H1 (cell line): Measurements from ENCODE around the gene PTEN. TPM values are rescaled to one million over a fixed set of nuclear protein-coding genes. Genes with fewer than 3 reads are reported as not detected.

Source experiments
- CTCF ChIA-PET: fragments of 300-600 bp; sonication (Branson Sonifier 250); formaldehyde crosslinking; loops from one replicate; lab custom pipeline; 2021; ENCODE audit not compliant: partially characterized antibody; lab: Charles Lee
- POLR2A ChIA-PET: fragments of 300-600 bp; sonication (Branson Sonifier 250); formaldehyde crosslinking; loops from one replicate; lab custom pipeline; 2021; ENCODE audit warnings: inconsistent platforms; ENCODE audit not compliant: partially characterized antibody; lab: Charles Lee
- DNase-seq, 2 experiments: peaks; one replicate each; pipeline versions ENCODE4 v3.0.0 to v3.0.0-alpha.2; 2010 to 2022; ENCODE audit warnings: low spot score in 2 of 2, low read depth in 1 of 2, mixed read lengths in 1 of 2
- FAIRE-seq: peaks from 2 replicates; lab custom pipeline; 2011; peaks lifted over from hg19 to GRCh38; lab: Jason Lieb, UNC
- H2AFZ ChIP-seq: 2 replicates; pipeline ENCODE4 v1.8.1; 2012; ENCODE audit warnings: low read length, inconsistent platforms
- H2AK5ac ChIP-seq: 2 replicates; pipeline ENCODE4 v1.6.1; 2013; ENCODE audit warnings: low read depth, low read length
- H2BK120ac ChIP-seq: replicated peaks from 2 replicates; pipeline ENCODE3; 2013; ENCODE audit warnings: low read depth, low read length, inconsistent platforms
- H2BK12ac ChIP-seq: 2 replicates; pipeline ENCODE4 v1.6.1; 2013; ENCODE audit warnings: low read depth, low read length
- H2BK15ac ChIP-seq: 2 replicates; pipeline ENCODE4 v1.6.1; 2013; ENCODE audit warnings: low read length
- H2BK20ac ChIP-seq: 2 replicates; pipeline ENCODE4 v1.6.1; 2013; ENCODE audit warnings: low read length
- H2BK5ac ChIP-seq: 2 replicates; pipeline ENCODE4 v1.6.1; 2013; ENCODE audit warnings: low read depth, low read length
- H3K14ac ChIP-seq: 2 replicates; pipeline ENCODE4 v1.6.1; 2013; ENCODE audit warnings: inconsistent platforms; ENCODE audit not compliant: insufficient read length
- H3K18ac ChIP-seq: 2 replicates; pipeline ENCODE4 v1.6.1; 2013; ENCODE audit warnings: low read length; ENCODE audit errors: extremely low read depth
- H3K23ac ChIP-seq: 2 replicates; pipeline ENCODE4 v1.6.1; 2013; ENCODE audit warnings: inconsistent platforms; ENCODE audit not compliant: insufficient read length
- H3K23me2 ChIP-seq: 2 replicates; pipeline ENCODE4 v1.6.1; 2013; ENCODE audit warnings: low read depth, low read length
- H3K27ac ChIP-seq: 2 replicates; pipeline ENCODE4 v1.6.1; 2011; ENCODE audit warnings: low read depth, low read length, inconsistent platforms
- H3K27me3 ChIP-seq, 4 experiments: replicated peaks in 1 of 4; 1 replicate in 1 of 4; 2 replicates in 3 of 4; pipeline versions ENCODE4 v1.6.1 to v1.8.1; 2011 to 2013; ENCODE audit warnings: low read length in 3 of 4, mild to moderate bottlenecking in 3 of 4, inconsistent platforms in 2 of 4, mixed read lengths in 2 of 4, moderate library complexity in 1 of 4; ENCODE audit not compliant: control insufficient read depth in 3 of 4, insufficient read depth in 3 of 4; ENCODE audit errors: extremely low read depth in 1 of 4
- H3K36me3 ChIP-seq, 4 experiments: 2 replicates each; pipeline versions ENCODE4 v1.6.1 to v1.8.1; 2011 to 2013; ENCODE audit warnings: mild to moderate bottlenecking in 4 of 4, low read length in 3 of 4, moderate library complexity in 2 of 4, control low read depth in 1 of 4, inconsistent platforms in 1 of 4; ENCODE audit not compliant: insufficient read depth in 4 of 4, control insufficient read depth in 2 of 4
- H3K4ac ChIP-seq: replicated peaks from 2 replicates; pipeline ENCODE3; 2013; ENCODE audit warnings: low read length, low read depth, mixed read lengths, inconsistent platforms; ENCODE audit not compliant: insufficient read length
- H3K4me1 ChIP-seq, 4 experiments: replicated peaks in 1 of 4; 1 replicate in 1 of 4; 2 replicates in 3 of 4; pipeline versions ENCODE4 v1.6.1 to v1.8.1; 2011 to 2013; ENCODE audit warnings: low read length in 3 of 4, inconsistent platforms in 2 of 4, mixed read lengths in 1 of 4; ENCODE audit not compliant: insufficient read depth in 4 of 4, control insufficient read depth in 3 of 4
- H3K4me2 ChIP-seq, 2 experiments: 2 replicates each; pipeline versions ENCODE4 v1.6.1 to v1.8.1; 2011 to 2013; ENCODE audit warnings: low read depth in 2 of 2, low read length in 2 of 2, control low read depth in 1 of 2, inconsistent platforms in 1 of 2, mild to moderate bottlenecking in 1 of 2; ENCODE audit not compliant: insufficient read depth in 1 of 2
- H3K4me3 ChIP-seq, 4 experiments: fragments of 200-600, 300-600 bp in 1 of 4; sonication (generic), shearing (Covaris generic), sonication (Bioruptor Twin) in 1 of 4; 2 replicates each; pipeline versions ENCODE4 v1.5.1 to v1.8.1; 2011 to 2016; ENCODE audit warnings: low read length in 4 of 4, low read depth in 3 of 4, control low read depth in 2 of 4, inconsistent platforms in 2 of 4, mild to moderate bottlenecking in 2 of 4, mixed read lengths in 1 of 4, moderate library complexity in 1 of 4; ENCODE audit not compliant: insufficient read depth in 2 of 4; ENCODE audit errors: extremely low read depth in 1 of 4
- H3K56ac ChIP-seq: replicated peaks from 2 replicates; pipeline ENCODE3; 2013; ENCODE audit warnings: low read depth, mild to moderate bottlenecking, mixed read lengths, low read length, inconsistent platforms; ENCODE audit not compliant: insufficient read length
- H3K79me1 ChIP-seq: 2 replicates; pipeline ENCODE4 v1.6.1; 2013; ENCODE audit warnings: low read depth, low read length, control low read depth
- H3K79me2 ChIP-seq, 2 experiments: 2 replicates each; pipeline versions ENCODE4 v1.6.1 to v1.8.1; 2012 to 2013; ENCODE audit warnings: low read length in 2 of 2, mild to moderate bottlenecking in 2 of 2, inconsistent platforms in 1 of 2; ENCODE audit not compliant: insufficient read depth in 2 of 2, control insufficient read depth in 1 of 2
- H3K9ac ChIP-seq, 4 experiments: replicated peaks in 1 of 4; 1 replicate in 1 of 4; 2 replicates in 3 of 4; pipeline versions ENCODE4 v1.6.1 to v1.8.1; 2011 to 2013; ENCODE audit warnings: low read depth in 3 of 4, low read length in 3 of 4, control low read depth in 2 of 4, mild to moderate bottlenecking in 2 of 4, moderate library complexity in 2 of 4, inconsistent platforms in 1 of 4; ENCODE audit errors: extremely low read depth in 1 of 4
- H3K9me3 ChIP-seq, 2 experiments: 2 replicates each; pipeline versions ENCODE4 v1.6.1 to v1.8.1; 2012 to 2013; ENCODE audit warnings: mild to moderate bottlenecking in 2 of 2, moderate library complexity in 2 of 2, control low read depth in 1 of 2, inconsistent platforms in 1 of 2, low read depth in 1 of 2, low read length in 1 of 2, mixed read lengths in 1 of 2; ENCODE audit not compliant: insufficient read depth in 2 of 2
- H4K20me1 ChIP-seq, 2 experiments: replicated peaks in 1 of 2; 2 replicates each; pipeline versions ENCODE3 to v1.8.1; 2011 to 2013; ENCODE audit warnings: inconsistent platforms in 2 of 2, low read length in 2 of 2, mild to moderate bottlenecking in 1 of 2; ENCODE audit not compliant: insufficient read depth in 2 of 2, control insufficient read depth in 1 of 2
- H4K5ac ChIP-seq: 2 replicates; pipeline ENCODE4 v1.6.1; 2013; ENCODE audit warnings: low read length, low read depth, mixed read lengths, inconsistent platforms; ENCODE audit not compliant: insufficient read length
- H4K8ac ChIP-seq: 2 replicates; pipeline ENCODE4 v1.8.0; 2013; ENCODE audit warnings: mild to moderate bottlenecking, moderate library complexity, low read length, inconsistent platforms; ENCODE audit not compliant: insufficient read depth; ENCODE audit errors: extremely low read depth
- H4K91ac ChIP-seq: replicated peaks from 2 replicates; pipeline ENCODE3; 2013; ENCODE audit warnings: low read length, mixed read lengths, inconsistent platforms; ENCODE audit not compliant: insufficient read length
- CTBP2 ChIP-seq: IDR thresholded peaks from 2 replicates; pipeline ENCODE4 v1.7.0; 2011; ENCODE audit warnings: borderline replicate concordance, mild to moderate bottlenecking, moderate library complexity, mixed read lengths, low read length; ENCODE audit not compliant: insufficient read depth, insufficient read length
- CTCF ChIP-seq, 3 experiments: IDR thresholded peaks; 1 replicate in 2 of 3; 2 replicates in 1 of 3; pipeline versions ENCODE4 v1.5.1 to v1.6.1; 2011; ENCODE audit warnings: low read length in 3 of 3, mild to moderate bottlenecking in 3 of 3, inconsistent platforms in 2 of 3, low read depth in 1 of 3, moderate library complexity in 1 of 3; ENCODE audit not compliant: insufficient read depth in 1 of 3; ENCODE audit errors: control extremely low read depth in 1 of 3
- GABPA ChIP-seq: IDR thresholded peaks from 2 replicates; pipeline ENCODE4 v1.6.1; 2011; ENCODE audit warnings: mild to moderate bottlenecking, low read length, moderate library complexity, borderline replicate concordance; ENCODE audit not compliant: insufficient read depth
- KDM5A ChIP-seq: fragments of 200-600 bp; IDR thresholded peaks from 2 replicates; pipeline ENCODE4 v1.7.1; 2012; ENCODE audit warnings: mild to moderate bottlenecking, low read length, inconsistent platforms, mixed read lengths
- SP1 ChIP-seq: IDR thresholded peaks from 2 replicates; pipeline ENCODE4 v1.6.1; 2011; ENCODE audit warnings: low read depth, low read length
- TAF1 ChIP-seq: IDR thresholded peaks from 2 replicates; pipeline ENCODE4 v1.6.1; 2011; ENCODE audit warnings: mild to moderate bottlenecking, low read depth, low read length
- ZNF274 ChIP-seq: IDR thresholded peaks from 2 replicates; pipeline ENCODE4 v1.7.0; 2012; ENCODE audit warnings: low read length, borderline replicate concordance; ENCODE audit errors: extremely low read depth
- WGBS, 2 experiments: shearing (Covaris generic) in 1 of 2; methylation state at CpG; one replicate each; pipeline versions ENCODE4 v1.1.6 to v1.1.7; 2013 to 2015; ENCODE audit warnings: low lambda C conversion rate in 2 of 2, mixed read lengths in 2 of 2, inconsistent platforms in 1 of 2, low coverage in 1 of 2, missing lambda C conversion rate in 1 of 2; ENCODE audit not compliant: insufficient replicate concordance in 2 of 2, insufficient coverage in 1 of 2, insufficient read length in 1 of 2; ENCODE audit errors: extremely low coverage in 1 of 2, missing lambda C conversion rate in 1 of 2; 5-methylcytosine and 5-hydroxymethylcytosine counted together
- polyA plus RNA-seq, 7 experiments: library from polyadenylated mRNA; depleted of rRNA in 3 of 7; stranded (reverse) in 5 of 7; unstranded in 2 of 7; fragments of >200 nt in 5 of 7; fragments of 200-250 nt in 2 of 7; gene quantifications; 1 replicate in 5 of 7; 2 replicates in 1 of 7; 4 replicates in 1 of 7; pipeline versions ENCODE4 v1.2.1 to v1.2.3, GENCODE V29; 2011 to 2013; ENCODE audit warnings: missing spikeins in 2 of 7, mixed read lengths in 2 of 7
- total RNA-seq: library from RNA; stranded (reverse); fragmentation: NEBNext Ultra II Directional; extraction: Animal tissue kit (Norgen Biotek cat#: 25700); gene quantifications from 2 replicates; pipeline ENCODE4 v1.2.1, GENCODE V29; 2021
- TF ChIP-seq, protein P1 (sequence below): IDR thresholded peaks from 2 replicates; pipeline ENCODE4 v1.6.1; 2012; ENCODE audit warnings: inconsistent platforms

Gene PTEN
- total and polyA plus RNA-seq, 2 of the 8 experiments (the other 6 are each of a cell fraction or from before 2014, with no cell fraction given) = 6.3 to 48.7 TPM

DNA sequence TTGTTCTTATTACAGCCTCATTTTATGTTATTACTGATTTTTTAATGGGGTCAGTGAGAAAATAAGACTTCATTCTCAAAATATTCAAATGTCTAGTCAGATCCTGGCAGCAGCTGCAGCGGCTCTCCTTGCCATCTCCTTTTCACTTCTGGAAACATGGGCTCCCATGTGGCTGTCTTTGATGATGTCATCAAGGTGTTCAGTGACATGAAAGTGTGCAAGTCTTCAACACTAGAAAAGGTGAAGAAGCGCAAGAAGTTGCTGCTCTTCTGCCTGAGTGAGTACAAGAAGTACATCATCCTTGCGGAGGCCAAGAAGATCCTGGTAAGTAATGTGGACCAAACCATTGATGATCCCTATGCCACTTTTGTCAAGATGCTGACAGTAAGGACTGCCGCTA lies 19.7 kb upstream of the PTEN start:
- H3K79me1 ChIP-seq = no peaks in the 10 kb centered on the region
- H4K8ac ChIP-seq = no peak overlapping the region
- H3K56ac ChIP-seq = no peak overlapping the region
- H4K5ac ChIP-seq = no peak overlapping the region
- H3K23ac ChIP-seq = no peak overlapping the region
- no peak overlapping the region for H3K4me2 ChIP-seq
- FAIRE-seq (no peak), DNase-seq (no peak)
- ChIA-PET CTCF (interaction anchor here (2.0 kb wide), 1 partner anchor 16 kb away, joined by 4 read pairs; no protein-coding TSS in a partner anchor), POLR2A (interaction anchor here (0.6 kb wide), 1 partner anchor 16 kb away, joined by 4 read pairs; no protein-coding TSS in a partner anchor)
- no peak overlapping the region for H2AK5ac ChIP-seq
- H3K79me2 ChIP-seq = no peaks in the 10 kb centered on the region
- no peak overlapping the region for H3K27ac ChIP-seq
- H3K36me3 ChIP-seq = no peaks in the 10 kb centered on the region
- no peak overlapping the region for H4K91ac ChIP-seq
- 0 out of 2 replicates have a peak overlapping the region, but pooled peaks have one; percentile 11 for H2BK12ac ChIP-seq
- no peaks in the 10 kb centered on the region for H3K4me1 ChIP-seq
- H3K9me3 ChIP-seq = no peaks in the 10 kb centered on the region
- no peak overlapping the region for H2BK20ac ChIP-seq
- H4K20me1 ChIP-seq = no peaks in the 10 kb centered on the region
- no peak overlapping the region for H3K4ac ChIP-seq
- no peak overlapping the region for H3K18ac ChIP-seq
- H3K4me3 ChIP-seq = no peak overlapping the region
- no peaks in the 10 kb centered on the region for H3K23me2 ChIP-seq
- WGBS, 2 experiments = 94% methylated on average over 4 of the region's 4 CpGs; no CpG with 5 or more reads in 1 of the 2 experiments
- H3K9ac ChIP-seq = no peak overlapping the region
- peak overlapping the region; percentile 41; the same call in 1 of the 2 replicates for H2BK5ac ChIP-seq
- H2BK15ac ChIP-seq = no peak overlapping the region
- no peak overlapping the region for H2BK120ac ChIP-seq
- no peaks in the 10 kb centered on the region for H3K27me3 ChIP-seq
- TF ChIP-seq GABPA (no peak), SP1 (no peak), CTCF (IDR thresholded peaks at IDR 0.05; ENCODE audit: control extremely low read depth in 1 of 3, insufficient read depth in 1 of 3, low read depth in 1 of 3, low read length in 3 of 3) (no peak), KDM5A (no peak), TAF1 (no peak), ZNF274 (no peak), CTBP2 (no peak)
- TF ChIP-seq, protein P1, sequence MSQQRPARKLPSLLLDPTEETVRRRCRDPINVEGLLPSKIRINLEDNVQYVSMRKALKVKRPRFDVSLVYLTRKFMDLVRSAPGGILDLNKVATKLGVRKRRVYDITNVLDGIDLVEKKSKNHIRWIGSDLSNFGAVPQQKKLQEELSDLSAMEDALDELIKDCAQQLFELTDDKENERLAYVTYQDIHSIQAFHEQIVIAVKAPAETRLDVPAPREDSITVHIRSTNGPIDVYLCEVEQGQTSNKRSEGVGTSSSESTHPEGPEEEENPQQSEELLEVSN = no peak
- no peak overlapping the region for H3K14ac ChIP-seq
- 0 out of 2 replicates have a peak overlapping the region, but pooled peaks have one; percentile 9 for H2AFZ ChIP-seq
